CD4-positive, alpha-beta memory T cell (primary cell): ENCODE data around the gene FAM83B. TPM values are rescaled to one million over a fixed set of nuclear protein-coding genes. Genes with fewer than 3 reads are reported as not detected.

Experiments used
- CTCF ChIA-PET: fragments of 350-600 bp; sonication (Branson Sonifier 250); formaldehyde crosslinking; loops from one replicate; lab custom pipeline; 2021; ENCODE audit warnings: inconsistent platforms; ENCODE audit not compliant: partially characterized antibody; lab: Charles Lee
- POLR2A ChIA-PET: fragments of 350-600 bp; sonication (Branson Sonifier 250); formaldehyde crosslinking; loops from one replicate; lab custom pipeline; 2021; ENCODE audit not compliant: partially characterized antibody; lab: Charles Lee
- DNase-seq, 5 donors: peaks; one replicate each; pipeline versions ENCODE4 v3.0.0 to v3.0.0-alpha.2; 2020 to 2022; ENCODE audit warnings: mixed read lengths in 1 of 5
- H3K27ac ChIP-seq: one replicate; pipeline ENCODE4 v1.7.0; 2013; ENCODE audit warnings: low read depth, low read length
- H3K27me3 ChIP-seq: 2 replicates; pipeline ENCODE4 v1.7.0; 2013; ENCODE audit warnings: mild to moderate bottlenecking, low read length, moderate library complexity; ENCODE audit not compliant: insufficient read depth
- H3K36me3 ChIP-seq: 2 replicates; pipeline ENCODE4 v1.7.0; 2013; ENCODE audit warnings: mild to moderate bottlenecking, low read length, moderate library complexity; ENCODE audit not compliant: insufficient read depth
- H3K4me1 ChIP-seq: 2 replicates; pipeline ENCODE4 v1.7.0; 2013; ENCODE audit warnings: mild to moderate bottlenecking, low read length, moderate library complexity; ENCODE audit not compliant: insufficient read depth
- H3K4me3 ChIP-seq, 2 donors: one replicate each; pipeline ENCODE4 v1.7.0; 2013; ENCODE audit warnings: low read length in 2 of 2, mild to moderate bottlenecking in 1 of 2
- H3K9me3 ChIP-seq, 2 donors: one replicate each; pipeline ENCODE4 v1.7.0; 2013; ENCODE audit warnings: low read length in 2 of 2, control low read depth in 1 of 2; ENCODE audit not compliant: control insufficient read depth in 1 of 2
- H3K27ac Mint-ChIP-seq, 7 donors: one replicate each; pipeline ENCODE4 v1.8.0; 2020 to 2021; ENCODE audit warnings: mixed read lengths in 7 of 7, mild to moderate bottlenecking in 6 of 7, inconsistent platforms in 3 of 7, moderate library complexity in 3 of 7
- H3K27me3 Mint-ChIP-seq, 2 donors: one replicate each; pipeline ENCODE4 v1.8.0; 2020 to 2021; ENCODE audit warnings: mixed read lengths in 2 of 2
- H3K36me3 Mint-ChIP-seq, 2 donors: one replicate each; pipeline ENCODE4 v1.8.0; 2020 to 2021; ENCODE audit warnings: mixed read lengths in 2 of 2, inconsistent platforms in 1 of 2, mild to moderate bottlenecking in 1 of 2
- H3K4me1 Mint-ChIP-seq, 4 donors: one replicate each; pipeline ENCODE4 v1.8.0; 2020 to 2021; ENCODE audit warnings: mixed read lengths in 4 of 4, mild to moderate bottlenecking in 1 of 4
- H3K4me3 Mint-ChIP-seq, 8 donors: one replicate each; pipeline ENCODE4 v1.8.0; 2020 to 2021; ENCODE audit warnings: mixed read lengths in 8 of 8, mild to moderate bottlenecking in 7 of 8, moderate library complexity in 6 of 8, inconsistent platforms in 3 of 8
- H3K9me3 Mint-ChIP-seq, 8 donors: one replicate each; pipeline ENCODE4 v1.8.0; 2020 to 2021; ENCODE audit warnings: mixed read lengths in 8 of 8, mild to moderate bottlenecking in 5 of 8, inconsistent platforms in 3 of 8, moderate library complexity in 1 of 8
- intact Hi-C: fragments of 100-400 bp; cut with micrococcal nuclease; formaldehyde crosslinking; loops from one replicate; pipeline ENCODE4 v1.15.1; 2023
- polyA plus RNA-seq, 2 donors: library from polyadenylated mRNA; unstranded; fragments of 300-500 nt; fragmentation: Illumina TruSeq; gene quantifications; one replicate each; pipeline ENCODE4 v1.2.3, GENCODE V29; 2021
- total RNA-seq, 2 experiments: library from RNA; stranded (reverse); gene quantifications; one replicate each; pipeline ENCODE4 v1.2.3, GENCODE V29; 2021

Gene FAM83B
- total and polyA plus RNA-seq, 4 experiments from 2014 or later, result not detected

- no peak overlapping the region for H3K27ac ChIP-seq
- CTCF ChIA-PET, result no interaction called here
- no peaks in the 10 kb centered on the region for H3K36me3 Mint-ChIP-seq
Measured at GRCh38 chr6:54980511-54981275, 134.1 kb downstream of the FAM83B start.

GRCh38 chr6:54981276-54981609 is 134.7 kb downstream of the FAM83B start:
- Mint-ChIP-seq H3K4me3 (no peak overlapping the region), H3K9me3 (peaks cover 6 to 23% (median 16%) of the 10 kb centered on the region in 8 donors), H3K27ac (no peak overlapping the region), H3K36me3 (no peaks in the 10 kb centered on the region), H3K4me1 (no peaks in the 10 kb centered on the region), H3K27me3 (no peaks in the 10 kb centered on the region)
- Histone ChIP-seq H3K4me1 (no peaks in the 10 kb centered on the region), H3K4me3 (no peak overlapping the region), H3K27ac (no peak overlapping the region), H3K27me3 (no peaks in the 10 kb centered on the region), H3K36me3 (no peaks in the 10 kb centered on the region), H3K9me3 (no peaks in the 10 kb centered on the region)
- POLR2A ChIA-PET, result no interaction called here
- no peak for DNase-seq
- CTCF ChIA-PET, result no interaction called here
- intact Hi-C loops, result no loop called here

More at GRCh38 chr6:54980511-54981275, 134.1 kb downstream of the FAM83B start:
- POLR2A ChIA-PET, result no interaction called here
- intact Hi-C loops, result no loop called here
- Mint-ChIP-seq H3K27me3 (no peaks in the 10 kb centered on the region), H3K4me1 (no peaks in the 10 kb centered on the region), H3K27ac (no peak overlapping the region), H3K9me3 (peaks cover 5 to 17% (median 13%) of the 10 kb centered on the region in 8 donors), H3K4me3 (no peak overlapping the region)
- H3K4me3 ChIP-seq, result no peak overlapping the region
- H3K27me3 ChIP-seq, result no peaks in the 10 kb centered on the region
- H3K9me3 ChIP-seq, result no peaks in the 10 kb centered on the region
- DNase-seq, result no peak
- no peaks in the 10 kb centered on the region for H3K4me1 ChIP-seq
- no peaks in the 10 kb centered on the region for H3K36me3 ChIP-seq

- no peaks in the 10 kb centered on the region for H3K9me3 ChIP-seq
- Mint-ChIP-seq H3K27ac (no peak overlapping the region), H3K4me1 (no peaks in the 10 kb centered on the region), H3K36me3 (no peaks in the 10 kb centered on the region), H3K9me3 (peaks cover 6 to 26% (median 16%) of the 10 kb centered on the region in 8 donors), H3K27me3 (no peaks in the 10 kb centered on the region), H3K4me3 (no peak overlapping the region)
- no peak for DNase-seq
- intact Hi-C loops, result no loop called here
- H3K4me3 ChIP-seq, result no peak overlapping the region
- ChIA-PET POLR2A (no interaction called here), CTCF (no interaction called here)
- H3K27me3 ChIP-seq, result no peaks in the 10 kb centered on the region
- no peaks in the 10 kb centered on the region for H3K36me3 ChIP-seq
- no peak overlapping the region for H3K27ac ChIP-seq
- no peaks in the 10 kb centered on the region for H3K4me1 ChIP-seq
Measured at GRCh38 chr6:54981647-54982046, 135.1 kb downstream of the FAM83B start.

- DNase-seq, result no peak
- H3K27me3 ChIP-seq, result no peaks in the 10 kb centered on the region
- H3K4me3 Mint-ChIP-seq, result no peak overlapping the region
- H3K27ac Mint-ChIP-seq, result no peak overlapping the region
- H3K4me3 ChIP-seq, result no peak overlapping the region
- H3K27me3 Mint-ChIP-seq, result no peaks in the 10 kb centered on the region
- peaks cover 0 to 25% (median 13%) of the 10 kb centered on the region in 8 donors for H3K9me3 Mint-ChIP-seq
- no peak overlapping the region for H3K27ac ChIP-seq
- no peaks in the 10 kb centered on the region for H3K4me1 ChIP-seq
- H3K9me3 ChIP-seq, result no peaks in the 10 kb centered on the region
- POLR2A ChIA-PET, result no interaction called here
- CTCF ChIA-PET, result no interaction called here
- no peaks in the 10 kb centered on the region for H3K36me3 ChIP-seq
- intact Hi-C loops, result no loop called here
- H3K36me3 Mint-ChIP-seq, result no peaks in the 10 kb centered on the region
- no peaks in the 10 kb centered on the region for H3K4me1 Mint-ChIP-seq
Measured at GRCh38 chr6:54987633-54988290, 141.2 kb downstream of the FAM83B start.

- Mint-ChIP-seq H3K9me3 (peaks cover 0 to 25% (median 14%) of the 10 kb centered on the region in 8 donors), H3K4me1 (no peaks in the 10 kb centered on the region), H3K27ac (no peak overlapping the region), H3K27me3 (no peaks in the 10 kb centered on the region), H3K4me3 (no peak overlapping the region), H3K36me3 (no peaks in the 10 kb centered on the region)
- no peaks in the 10 kb centered on the region for H3K9me3 ChIP-seq
- no peak overlapping the region for H3K4me3 ChIP-seq
- CTCF ChIA-PET, result no interaction called here
- no peak overlapping the region for H3K27ac ChIP-seq
- H3K27me3 ChIP-seq, result no peaks in the 10 kb centered on the region
- POLR2A ChIA-PET, result no interaction called here
- intact Hi-C loops, result no loop called here
- no peaks in the 10 kb centered on the region for H3K4me1 ChIP-seq
- no peak for DNase-seq
- no peaks in the 10 kb centered on the region for H3K36me3 ChIP-seq
Measured at GRCh38 chr6:54988576-54988975, 142.0 kb downstream of the FAM83B start.

GRCh38 chr6:54990001-54990400 is 143.4 kb downstream of the FAM83B start:
- Mint-ChIP-seq H3K4me3 (no peak overlapping the region), H3K27me3 (no peaks in the 10 kb centered on the region), H3K36me3 (no peaks in the 10 kb centered on the region), H3K27ac (no peak overlapping the region), H3K4me1 (no peaks in the 10 kb centered on the region), H3K9me3 (peaks cover 0 to 25% (median 18%) of the 10 kb centered on the region in 8 donors)
- intact Hi-C loops, result no loop called here
- no peak for DNase-seq
- Histone ChIP-seq H3K27ac (no peak overlapping the region), H3K4me1 (no peaks in the 10 kb centered on the region), H3K9me3 (no peaks in the 10 kb centered on the region), H3K36me3 (no peaks in the 10 kb centered on the region), H3K27me3 (no peaks in the 10 kb centered on the region), H3K4me3 (no peak overlapping the region)
- CTCF ChIA-PET, result no interaction called here
- POLR2A ChIA-PET, result no interaction called here
